H9 (cell line): ENCODE measurements around the gene CCR9. TPM values are rescaled to one million over a fixed set of nuclear protein-coding genes. Genes with fewer than 3 reads are reported as not detected.

Experiments used
- DNase-seq: peaks from one replicate; pipeline ENCODE4 v3.0.0-alpha.2; 2017
- H2AFZ ChIP-seq: one replicate; pipeline ENCODE4 v1.6.1; 2013; ENCODE audit warnings: mild to moderate bottlenecking, low read length, control low read depth, moderate library complexity
- H2AK5ac ChIP-seq: 2 replicates; pipeline ENCODE4 v1.6.1; 2013; ENCODE audit warnings: low read length, control low read depth, mixed read lengths; ENCODE audit not compliant: insufficient read length
- H2BK120ac ChIP-seq: one replicate; pipeline ENCODE4 v1.6.1; 2013; ENCODE audit warnings: low read depth, mild to moderate bottlenecking, low read length, control low read depth, inconsistent platforms; ENCODE audit not compliant: poor library complexity, severe bottlenecking
- H2BK12ac ChIP-seq: 2 replicates; pipeline ENCODE4 v1.6.1; 2013; ENCODE audit warnings: low read length, control low read depth, mixed read lengths, low read depth; ENCODE audit not compliant: insufficient read length
- H2BK15ac ChIP-seq: 2 replicates; pipeline ENCODE4 v1.6.1; 2013; ENCODE audit warnings: low read depth, low read length, control low read depth
- H2BK20ac ChIP-seq: one replicate; pipeline ENCODE4 v1.6.1; 2013; ENCODE audit warnings: low read depth, mild to moderate bottlenecking, low read length, control low read depth, inconsistent platforms; ENCODE audit not compliant: poor library complexity, severe bottlenecking
- H2BK5ac ChIP-seq: 2 replicates; pipeline ENCODE4 v1.6.1; 2013; ENCODE audit warnings: low read length, control low read depth, mixed read lengths; ENCODE audit not compliant: insufficient read length
- H3K14ac ChIP-seq: 2 replicates; pipeline ENCODE4 v1.6.1; 2013; ENCODE audit warnings: low read length, control low read depth; ENCODE audit not compliant: insufficient read depth
- H3K18ac ChIP-seq: 2 replicates; pipeline ENCODE4 v1.6.1; 2013; ENCODE audit warnings: low read depth, mild to moderate bottlenecking, mixed read lengths, low read length, control low read depth; ENCODE audit not compliant: insufficient read length
- H3K23ac ChIP-seq: 2 replicates; pipeline ENCODE4 v1.6.1; 2013; ENCODE audit warnings: low read length, control low read depth, mixed read lengths, low read depth; ENCODE audit not compliant: insufficient read length
- H3K23me2 ChIP-seq: 2 replicates; pipeline ENCODE4 v1.6.1; 2013; ENCODE audit warnings: low read depth, mild to moderate bottlenecking, mixed read lengths, low read length, control low read depth; ENCODE audit not compliant: insufficient read length, poor library complexity, severe bottlenecking
- H3K27ac ChIP-seq: 2 replicates; pipeline ENCODE4 v1.5.1; 2013; ENCODE audit warnings: low read length, control low read depth, mixed read lengths, low read depth; ENCODE audit not compliant: insufficient read length
- H3K27me3 ChIP-seq: 2 replicates; pipeline ENCODE4 v1.6.1; 2013; ENCODE audit warnings: low read length, control low read depth, inconsistent platforms; ENCODE audit not compliant: insufficient read depth
- H3K4ac ChIP-seq: 2 replicates; pipeline ENCODE4 v1.6.1; 2013; ENCODE audit warnings: low read depth, mild to moderate bottlenecking, control low read depth, inconsistent platforms, low read length, moderate library complexity
- H3K4me1 ChIP-seq: 2 replicates; pipeline ENCODE4 v1.6.1; 2013; ENCODE audit warnings: low read length, control low read depth, inconsistent platforms; ENCODE audit not compliant: insufficient read depth
- H3K4me2 ChIP-seq: 2 replicates; pipeline ENCODE4 v1.6.1; 2013; ENCODE audit warnings: low read length, control low read depth, mixed read lengths; ENCODE audit not compliant: insufficient read length, insufficient read depth
- H3K56ac ChIP-seq: 2 replicates; pipeline ENCODE4 v1.6.1; 2013; ENCODE audit warnings: low read depth, mild to moderate bottlenecking, mixed read lengths, low read length, control low read depth; ENCODE audit not compliant: insufficient read length
- H3K79me1 ChIP-seq: 2 replicates; pipeline ENCODE4 v1.6.1; 2013; ENCODE audit warnings: low read depth, mild to moderate bottlenecking, moderate library complexity, low read length, control low read depth, inconsistent platforms; ENCODE audit not compliant: insufficient read depth, poor library complexity, severe bottlenecking
- H3K79me2 ChIP-seq: 2 replicates; pipeline ENCODE4 v1.6.1; 2013; ENCODE audit warnings: low read length, control low read depth, inconsistent platforms; ENCODE audit not compliant: insufficient read depth
- H3K9ac ChIP-seq: 2 replicates; pipeline ENCODE4 v1.6.1; 2013; ENCODE audit warnings: low read length, control low read depth, mixed read lengths; ENCODE audit not compliant: insufficient read length; ENCODE audit errors: extremely low read depth
- H3K9me3 ChIP-seq: one replicate; pipeline ENCODE4 v1.6.1; 2013; ENCODE audit warnings: low read depth, low read length, inconsistent platforms; ENCODE audit not compliant: control insufficient read depth
- H3T11ph ChIP-seq: one replicate; pipeline ENCODE4 v1.6.1; 2013; ENCODE audit warnings: mild to moderate bottlenecking, low read length, control low read depth, inconsistent platforms
- H4K20me1 ChIP-seq: one replicate; pipeline ENCODE4 v1.6.1; 2013; ENCODE audit not compliant: control insufficient read depth, insufficient read length, insufficient read depth
- H4K5ac ChIP-seq: 2 replicates; pipeline ENCODE4 v1.6.1; 2013; ENCODE audit warnings: low read depth, mild to moderate bottlenecking, mixed read lengths, low read length, control low read depth; ENCODE audit not compliant: insufficient read length
- H4K8ac ChIP-seq: replicated peaks from 2 replicates; pipeline ENCODE4 v1.6.1; 2013; ENCODE audit warnings: low read length, control low read depth, mixed read lengths, low read depth; ENCODE audit not compliant: insufficient read length
- H4K91ac ChIP-seq: 2 replicates; pipeline ENCODE4 v1.6.1; 2013; ENCODE audit warnings: low read depth, mild to moderate bottlenecking, moderate library complexity, mixed read lengths, low read length, control low read depth; ENCODE audit not compliant: insufficient read length
- H3K27ac Mint-ChIP-seq, 3 experiments: 2 replicates in 2 of 3; 3 replicates in 1 of 3; pipeline ENCODE4 v1.8.0; 2020 to 2021; ENCODE audit warnings: mixed read lengths in 3 of 3, mild to moderate bottlenecking in 1 of 3, moderate library complexity in 1 of 3
- H3K27me3 Mint-ChIP-seq: 2 replicates; pipeline ENCODE4 v1.8.0; 2021; ENCODE audit warnings: low read depth, mild to moderate bottlenecking, moderate library complexity, mixed read lengths
- H3K36me3 Mint-ChIP-seq, 3 experiments: 2 replicates in 2 of 3; 3 replicates in 1 of 3; pipeline ENCODE4 v1.8.0; 2020 to 2021; ENCODE audit warnings: low read depth in 3 of 3, mixed read lengths in 3 of 3; ENCODE audit not compliant: insufficient read depth in 1 of 3
- H3K4me1 Mint-ChIP-seq, 2 experiments: 2 replicates each; pipeline ENCODE4 v1.8.0; 2020; ENCODE audit warnings: mixed read lengths in 2 of 2
- H3K4me3 Mint-ChIP-seq, 2 experiments: 2 replicates in 1 of 2; 3 replicates in 1 of 2; pipeline ENCODE4 v1.8.0; 2020 to 2021; ENCODE audit warnings: mild to moderate bottlenecking in 2 of 2, mixed read lengths in 2 of 2, moderate library complexity in 1 of 2
- H3K9me3 Mint-ChIP-seq, 2 experiments: 2 replicates in 1 of 2; 3 replicates in 1 of 2; pipeline ENCODE4 v1.8.0; 2020; ENCODE audit warnings: mild to moderate bottlenecking in 2 of 2, mixed read lengths in 2 of 2, moderate library complexity in 1 of 2
- WGBS: extraction: QIAGEN DNeasy Blood & Tissue Kit; methylation state at CpG from one replicate; pipeline ENCODE4 v1.1.7; 2013; ENCODE audit warnings: missing lambda C conversion rate, low lambda C conversion rate, mixed read lengths; ENCODE audit not compliant: insufficient read length; ENCODE audit errors: extremely low coverage; 5-methylcytosine and 5-hydroxymethylcytosine counted together
- total RNA-seq: library from RNA; stranded (reverse); gene quantifications from 2 replicates; pipeline ENCODE4 v1.2.1, GENCODE V29; 2021
- TF ChIP-seq, protein P1 (sequence below): fragments of 200-600 bp; sonication (generic); conservative IDR thresholded peaks from 3 replicates; pipeline ENCODE4 v1.8.0; 2021; ENCODE audit warnings: antibody characterized with exemption, mild to moderate bottlenecking

The CCR9 gene
- total RNA-seq, 1 experiment from 2014 or later, result not detected

DNA sequence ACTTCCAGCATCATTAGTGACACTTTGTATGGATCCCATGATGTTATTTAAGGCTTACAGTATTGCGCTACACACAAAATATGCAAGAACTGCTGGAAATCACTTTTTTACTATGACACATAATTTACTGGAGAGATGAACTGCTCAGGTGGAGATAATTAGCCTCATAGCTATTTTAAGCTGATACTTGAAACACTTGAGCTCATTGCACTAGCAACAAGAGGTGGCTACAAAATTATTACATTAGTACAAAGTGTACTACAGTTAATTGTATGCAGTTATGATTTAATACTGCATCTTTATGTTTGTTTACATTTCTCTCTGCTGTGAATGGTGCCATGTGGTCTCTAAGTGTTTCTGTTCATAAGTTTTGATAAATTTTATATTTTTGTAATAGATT lies 38.0 kb upstream of the CCR9 start:
- H3K27ac Mint-ChIP-seq, result no peak overlapping the region
- no peak overlapping the region for H4K5ac ChIP-seq
- no peak for DNase-seq
- H4K8ac ChIP-seq, result no peak overlapping the region
- H3K4me3 Mint-ChIP-seq, result no peak overlapping the region
- H3K9ac ChIP-seq, result no peak overlapping the region
- H3K14ac ChIP-seq, result no peak overlapping the region
- no peak overlapping the region for H3T11ph ChIP-seq
- H3K9me3 ChIP-seq, result no peaks in the 10 kb centered on the region
- H2BK20ac ChIP-seq, result no peak overlapping the region
- no peak overlapping the region for H2BK12ac ChIP-seq
- H3K56ac ChIP-seq, result no peak overlapping the region
- H2AFZ ChIP-seq, result no peak overlapping the region
- H3K9me3 Mint-ChIP-seq, result no peaks in the 10 kb centered on the region
- H3K27me3 ChIP-seq, result no peaks in the 10 kb centered on the region; the same call in 1 of the 2 replicates
- no peaks in the 10 kb centered on the region for H3K23me2 ChIP-seq
- H3K79me1 ChIP-seq, result no peaks in the 10 kb centered on the region
- no peaks in the 10 kb centered on the region for H3K36me3 Mint-ChIP-seq
- H4K91ac ChIP-seq, result no peak overlapping the region
- no CpG with 5 or more reads among the region's 1 CpG for WGBS
- no peaks in the 10 kb centered on the region for H3K4me1 Mint-ChIP-seq
- TF ChIP-seq, protein P1, sequence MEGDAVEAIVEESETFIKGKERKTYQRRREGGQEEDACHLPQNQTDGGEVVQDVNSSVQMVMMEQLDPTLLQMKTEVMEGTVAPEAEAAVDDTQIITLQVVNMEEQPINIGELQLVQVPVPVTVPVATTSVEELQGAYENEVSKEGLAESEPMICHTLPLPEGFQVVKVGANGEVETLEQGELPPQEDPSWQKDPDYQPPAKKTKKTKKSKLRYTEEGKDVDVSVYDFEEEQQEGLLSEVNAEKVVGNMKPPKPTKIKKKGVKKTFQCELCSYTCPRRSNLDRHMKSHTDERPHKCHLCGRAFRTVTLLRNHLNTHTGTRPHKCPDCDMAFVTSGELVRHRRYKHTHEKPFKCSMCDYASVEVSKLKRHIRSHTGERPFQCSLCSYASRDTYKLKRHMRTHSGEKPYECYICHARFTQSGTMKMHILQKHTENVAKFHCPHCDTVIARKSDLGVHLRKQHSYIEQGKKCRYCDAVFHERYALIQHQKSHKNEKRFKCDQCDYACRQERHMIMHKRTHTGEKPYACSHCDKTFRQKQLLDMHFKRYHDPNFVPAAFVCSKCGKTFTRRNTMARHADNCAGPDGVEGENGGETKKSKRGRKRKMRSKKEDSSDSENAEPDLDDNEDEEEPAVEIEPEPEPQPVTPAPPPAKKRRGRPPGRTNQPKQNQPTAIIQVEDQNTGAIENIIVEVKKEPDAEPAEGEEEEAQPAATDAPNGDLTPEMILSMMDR, result no peak
- peaks cover 91% of the 10 kb centered on the region for H3K27me3 Mint-ChIP-seq
- H3K27ac ChIP-seq, result no peak overlapping the region
- H3K4ac ChIP-seq, result no peak overlapping the region
- no peaks in the 10 kb centered on the region for H3K4me1 ChIP-seq
- H3K18ac ChIP-seq, result no peak overlapping the region
- H2AK5ac ChIP-seq, result no peak overlapping the region
- no peak overlapping the region for H2BK120ac ChIP-seq
- no peak overlapping the region for H3K23ac ChIP-seq
- H2BK5ac ChIP-seq, result no peak overlapping the region
- no peaks in the 10 kb centered on the region; the same call in 1 of the 2 replicates for H3K79me2 ChIP-seq
- H3K4me2 ChIP-seq, result no peak overlapping the region
- no peaks in the 10 kb centered on the region for H4K20me1 ChIP-seq
- H2BK15ac ChIP-seq, result no peak overlapping the region
